Fibroblast of skin of left biceps (primary cell): ENCODE data around the gene PTER.

Experiments
- DNase-seq, 2 experiments: peaks; one replicate each; pipeline ENCODE4 v3.0.0-alpha.2; 2013; ENCODE audit warnings: low read depth in 2 of 2

PTER gene

DNA sequence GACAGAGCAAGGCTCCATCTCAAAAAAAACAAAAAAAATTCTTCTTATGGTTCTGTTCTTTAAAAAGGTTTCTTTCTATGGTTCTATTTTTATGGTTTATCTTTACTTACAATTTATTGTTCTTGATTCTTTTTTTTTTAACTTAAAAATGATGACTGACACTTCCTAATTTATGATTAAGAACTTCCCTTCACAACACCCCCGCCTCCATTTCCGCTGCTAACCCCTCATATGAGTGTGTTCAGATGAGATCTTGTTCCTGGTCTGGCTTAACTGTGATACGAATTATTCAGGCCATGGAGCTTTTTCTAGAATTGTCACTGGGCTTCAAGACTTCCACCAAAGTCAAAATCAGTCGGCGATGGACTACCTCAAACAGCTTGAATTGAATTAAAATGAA is 33.9 kb downstream of the PTER start:
- no peak for DNase-seq

GRCh38 chr10:16472828-16473227 is 36.0 kb downstream of the PTER start:
- DNase-seq = no peak

- no peak for DNase-seq
These were observed 40.9 kb downstream of the PTER start for GRCh38 chr10:16477757-16478156.

DNA sequence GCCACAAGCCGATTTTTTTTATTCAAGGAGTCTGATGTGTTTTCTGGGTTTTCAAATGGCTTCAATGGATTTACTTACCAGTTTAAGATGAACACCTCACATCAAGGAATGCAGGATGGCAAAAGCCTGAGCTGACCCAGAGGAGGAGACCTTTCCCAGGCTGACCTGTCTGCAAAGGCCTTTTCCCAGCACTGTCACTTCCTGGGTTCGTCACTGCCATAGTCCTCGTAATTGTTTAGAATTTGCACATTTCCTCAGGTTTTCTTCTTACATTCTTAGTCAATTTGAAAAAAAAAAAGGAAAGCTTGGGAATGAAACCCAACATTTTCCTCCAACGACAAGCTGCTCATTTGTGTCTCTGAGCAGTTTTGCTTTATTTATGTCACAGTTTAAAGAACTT is 42.0 kb downstream of the PTER start:
- DNase-seq = no peak

DNA sequence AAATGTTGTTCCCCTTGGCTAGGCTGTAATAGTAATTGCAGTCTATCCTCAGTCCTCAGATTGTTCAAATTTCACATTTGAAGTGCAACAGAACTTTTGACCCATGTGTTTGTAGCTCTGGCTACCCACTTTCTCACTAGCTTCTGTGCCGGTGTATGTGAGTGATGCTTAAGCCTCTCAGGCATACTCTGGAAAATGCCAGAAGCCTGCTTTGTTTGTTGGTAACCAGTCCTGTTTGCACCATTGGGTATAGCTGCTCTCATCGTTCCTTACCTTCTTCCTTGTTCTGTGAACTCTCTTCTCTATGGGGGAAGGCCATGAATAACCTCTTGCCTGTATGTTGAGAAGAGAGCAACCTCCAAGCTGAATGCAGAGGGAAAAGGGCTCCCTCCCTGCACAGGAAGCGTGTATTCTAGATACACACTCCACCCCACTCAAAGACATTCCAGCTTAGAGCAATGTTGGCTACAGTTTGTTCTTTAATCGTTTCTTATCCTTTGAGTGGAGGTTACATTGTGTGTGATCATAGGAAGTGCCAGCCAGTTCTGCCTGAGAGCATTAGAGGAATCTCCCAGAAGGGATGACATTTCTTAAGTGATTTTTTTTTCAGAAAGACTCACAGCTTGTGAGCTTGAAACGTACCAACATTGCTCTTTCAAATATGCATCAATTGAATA is 44.4 kb downstream of the PTER start:
- no peak for DNase-seq

- no peak for DNase-seq
These were observed 46.6 kb downstream of the PTER start for GRCh38 chr10:16483241-16483917.

GRCh38 chr10:16490511-16490910 is 53.7 kb downstream of the PTER start:
- DNase-seq = no peak

- no peak for DNase-seq
These were observed 55.1 kb downstream of the PTER start for GRCh38 chr10:16491933-16492332.

DNA sequence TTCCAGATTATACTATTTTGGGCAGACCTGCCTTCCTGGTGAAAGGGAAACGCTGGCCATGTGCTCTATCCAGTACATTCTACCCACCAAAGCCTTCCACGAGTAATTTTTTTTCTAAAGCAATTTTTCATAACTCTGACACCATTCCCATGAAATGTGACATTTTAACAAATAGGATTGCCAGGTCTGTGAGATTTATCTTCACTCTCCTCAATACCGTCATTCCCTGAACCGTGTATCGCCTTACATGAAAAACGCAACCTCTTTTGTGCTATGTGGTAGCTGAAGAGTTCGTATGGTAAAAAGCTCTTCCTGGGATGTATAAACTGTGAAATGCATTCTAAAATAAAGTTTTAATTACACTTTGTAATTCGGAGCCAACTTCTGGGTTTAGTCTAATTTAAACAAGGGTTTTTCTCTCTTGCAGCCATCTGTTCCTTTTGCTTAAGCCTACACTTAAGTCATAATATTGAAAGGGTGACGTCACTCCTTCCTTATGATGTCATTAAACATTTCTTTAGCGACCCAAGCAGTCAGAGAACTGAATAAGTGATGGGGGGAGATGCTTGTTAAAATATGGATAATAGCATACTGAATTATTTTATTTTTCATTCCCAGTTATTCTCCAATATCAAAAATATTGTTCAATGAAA is 57.2 kb downstream of the PTER start:
- DNase-seq = no peak

GRCh38 chr10:16497911-16498310 is 61.1 kb downstream of the PTER start:
- DNase-seq = no peak

GRCh38 chr10:16505161-16505560 is 68.4 kb downstream of the PTER start:
- DNase-seq = no peak

DNA sequence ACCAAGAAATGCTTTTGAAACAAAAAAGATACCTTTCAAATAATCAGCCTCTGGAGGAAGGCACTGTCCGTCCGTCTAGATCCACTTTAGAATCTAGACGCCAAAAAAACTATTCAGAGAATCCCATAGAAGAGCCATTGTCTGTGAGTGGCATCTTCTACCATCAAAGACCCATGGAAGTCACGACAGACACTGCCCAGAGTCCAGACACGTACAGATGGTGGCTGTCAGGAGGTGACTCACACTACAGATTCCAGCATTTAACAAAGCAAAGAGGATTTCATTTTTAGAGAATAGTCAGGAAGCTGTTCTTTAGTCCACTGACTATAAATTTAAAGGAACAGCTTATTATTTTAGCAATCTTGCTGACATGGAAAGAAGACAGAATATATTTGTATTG is 73.2 kb downstream of the PTER start:
- no peak for DNase-seq

- no peak for DNase-seq
These were observed 74.0 kb downstream of the PTER start for GRCh38 chr10:16510843-16511242.

DNA sequence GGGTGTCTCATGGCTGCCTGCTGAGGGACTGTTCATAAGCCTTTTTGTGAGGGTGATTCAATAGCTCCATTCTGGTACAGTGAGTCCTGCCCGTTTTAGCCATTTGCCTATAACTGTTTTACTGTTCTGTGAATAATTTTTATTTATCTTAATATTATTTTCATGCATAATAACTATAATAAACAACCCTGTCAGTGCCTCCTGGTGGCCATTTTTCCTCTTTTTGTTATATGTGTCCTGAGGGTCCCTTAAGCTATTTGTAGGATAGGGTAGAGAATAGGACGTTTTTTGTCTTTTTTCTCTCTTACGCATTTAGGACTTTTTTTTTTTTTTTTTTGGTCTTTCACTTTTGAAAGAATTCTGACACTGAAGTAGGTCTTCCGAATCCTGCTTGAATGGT is 82.0 kb downstream of the PTER start:
- DNase-seq = no peak

- DNase-seq = no peak
These were observed 82.6 kb downstream of the PTER start for GRCh38 chr10:16519250-16519907.

DNA sequence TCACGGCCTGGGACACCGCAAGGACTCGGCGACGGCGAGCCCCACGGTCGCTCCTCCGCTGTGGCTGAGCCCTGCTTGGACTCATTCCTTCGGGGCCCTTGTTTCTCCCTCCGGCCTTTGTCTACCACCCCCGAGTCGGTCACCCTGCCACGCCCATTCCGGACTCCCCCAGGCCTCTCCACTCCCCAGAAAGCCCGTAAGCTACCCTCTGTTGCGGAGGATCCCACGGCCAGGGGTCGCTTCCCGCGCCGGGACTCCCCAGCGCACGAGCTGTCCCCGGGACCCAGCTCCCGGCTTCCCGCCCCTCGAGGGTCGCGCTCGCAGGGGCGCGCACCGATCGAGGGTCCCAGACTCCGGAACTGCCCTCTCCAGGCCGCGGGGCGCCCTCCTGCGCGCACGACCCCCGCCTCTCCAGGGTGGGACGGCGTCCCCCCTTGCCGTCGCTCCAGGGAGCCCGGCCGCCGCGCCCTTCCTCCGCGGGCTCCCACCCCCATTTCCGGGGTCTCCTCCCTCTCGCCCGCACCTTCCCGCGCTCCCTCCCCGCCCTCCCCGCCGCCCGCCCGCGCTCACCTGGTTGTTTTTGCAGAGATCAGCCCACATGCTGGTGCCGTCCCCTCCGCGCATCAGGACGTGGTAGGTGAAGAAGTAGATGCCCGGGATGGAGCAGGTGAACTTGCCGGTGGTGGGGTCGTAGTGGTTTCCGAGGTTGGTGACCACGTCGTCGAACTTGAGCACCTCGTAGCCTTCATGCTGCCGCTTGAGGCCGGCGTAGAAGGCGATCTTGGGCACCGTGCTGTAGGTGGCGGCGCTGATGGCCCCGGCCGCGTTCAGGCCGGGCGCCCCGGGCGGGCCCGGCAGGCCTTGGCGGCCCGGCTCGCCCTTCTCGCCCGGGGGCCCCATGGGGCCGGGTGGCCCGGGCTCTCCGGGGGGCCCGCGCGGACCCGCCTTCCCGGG is 83.4 kb downstream of the PTER start:
- DNase-seq = no peak

- DNase-seq = no peak
These were observed 84.1 kb downstream of the PTER start for GRCh38 chr10:16520900-16521299.

- DNase-seq = no peak
These were observed 84.7 kb downstream of the PTER start, which contains the start of gene C1QL3 for GRCh38 chr10:16521311-16522016. Gene C1QL3 (minus strand): TSS chr10:16521879. CDS start chr10:16521065, 814 bp downstream.

DNA sequence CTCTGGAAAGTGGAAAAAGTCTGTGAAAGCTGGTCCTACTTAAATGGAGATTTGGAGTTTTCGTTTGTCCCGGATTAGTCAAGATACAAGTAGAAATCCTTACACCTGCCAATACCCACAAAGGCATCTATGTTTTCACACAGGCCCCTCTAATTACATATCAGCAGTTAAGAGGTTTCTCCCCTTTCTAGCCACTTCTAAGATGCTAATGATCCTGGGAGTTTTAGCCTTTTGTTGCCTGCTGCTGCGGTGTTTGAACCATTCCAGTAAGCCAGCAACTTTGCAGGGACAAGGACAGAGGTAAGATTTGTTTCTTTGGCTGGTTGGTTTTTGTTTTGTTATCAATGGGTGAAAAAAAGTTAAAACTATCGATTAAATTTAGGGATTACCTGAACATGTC is 90.6 kb downstream of the PTER start:
- no peak for DNase-seq

GRCh38 chr10:16529853-16530252 is 93.0 kb downstream of the PTER start:
- no peak for DNase-seq

- no peak for DNase-seq
These were observed 99.3 kb downstream of the PTER start for GRCh38 chr10:16536155-16536554.
